ENCODE data around the gene KRT6C.

Gene KRT6C

DNA sequence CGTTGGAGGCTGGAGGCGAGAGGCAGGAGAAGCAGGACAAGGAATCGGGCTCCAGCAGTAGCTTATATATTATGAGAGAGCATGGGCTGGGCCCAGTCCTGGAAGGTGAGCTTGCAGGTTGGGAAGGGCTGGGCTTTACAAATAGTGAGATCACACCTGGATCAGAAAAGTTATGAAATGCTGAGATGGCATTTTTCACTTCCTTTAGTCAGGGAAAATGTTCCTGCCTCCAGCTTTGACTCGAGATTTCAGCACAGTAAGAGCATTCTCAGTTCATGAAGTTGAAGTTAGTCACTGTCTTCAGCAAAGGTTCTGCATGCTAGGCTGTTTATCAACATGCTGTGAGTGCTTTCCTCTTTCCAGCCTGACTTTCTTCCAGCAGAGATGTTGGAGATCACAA lies at the start of gene KRT6C:
Gene KRT6C, minus strand, starts transcription at position 38 of the 400 bp plus-strand sequence. CDS start 68 bp downstream, outside the sequence.
- H3K4me3 ChIP-seq (IDR thresholded peaks at IDR 0.05; ENCODE audit: insufficient read depth, low read depth, low read length): no peak within 1 kb of the TSS
- no peaks in the 10 kb centered on the region for H4K20me1 ChIP-seq (ENCODE audit: insufficient read depth)
- no peaks in the 10 kb centered on the region for H3K79me2 ChIP-seq (ENCODE audit: insufficient read depth, low read depth)
- H3K36me3 ChIP-seq (ENCODE audit: insufficient read depth): no peaks in the 10 kb centered on the region
- H3K4me1 ChIP-seq (ENCODE audit: low read depth, poor library complexity, severe bottlenecking): no peaks in the 10 kb centered on the region
- H3K27me3 ChIP-seq (ENCODE audit: insufficient read depth, low read depth): no peaks in the 10 kb centered on the region; the same call in 1 of the 2 replicates
- TF ChIP-seq, protein P1, sequence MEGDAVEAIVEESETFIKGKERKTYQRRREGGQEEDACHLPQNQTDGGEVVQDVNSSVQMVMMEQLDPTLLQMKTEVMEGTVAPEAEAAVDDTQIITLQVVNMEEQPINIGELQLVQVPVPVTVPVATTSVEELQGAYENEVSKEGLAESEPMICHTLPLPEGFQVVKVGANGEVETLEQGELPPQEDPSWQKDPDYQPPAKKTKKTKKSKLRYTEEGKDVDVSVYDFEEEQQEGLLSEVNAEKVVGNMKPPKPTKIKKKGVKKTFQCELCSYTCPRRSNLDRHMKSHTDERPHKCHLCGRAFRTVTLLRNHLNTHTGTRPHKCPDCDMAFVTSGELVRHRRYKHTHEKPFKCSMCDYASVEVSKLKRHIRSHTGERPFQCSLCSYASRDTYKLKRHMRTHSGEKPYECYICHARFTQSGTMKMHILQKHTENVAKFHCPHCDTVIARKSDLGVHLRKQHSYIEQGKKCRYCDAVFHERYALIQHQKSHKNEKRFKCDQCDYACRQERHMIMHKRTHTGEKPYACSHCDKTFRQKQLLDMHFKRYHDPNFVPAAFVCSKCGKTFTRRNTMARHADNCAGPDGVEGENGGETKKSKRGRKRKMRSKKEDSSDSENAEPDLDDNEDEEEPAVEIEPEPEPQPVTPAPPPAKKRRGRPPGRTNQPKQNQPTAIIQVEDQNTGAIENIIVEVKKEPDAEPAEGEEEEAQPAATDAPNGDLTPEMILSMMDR (conservative IDR thresholded peaks at IDR 0.05; ENCODE audit: low read depth, low read length): no peak
- H3K27ac ChIP-seq: no peak within 1 kb of the TSS
- no peak within 1 kb of the TSS for H3K9ac ChIP-seq
- no peak within 1 kb of the TSS for H3K4me2 ChIP-seq
- H2AFZ ChIP-seq (ENCODE audit: low read depth): no peak within 1 kb of the TSS

DNA sequence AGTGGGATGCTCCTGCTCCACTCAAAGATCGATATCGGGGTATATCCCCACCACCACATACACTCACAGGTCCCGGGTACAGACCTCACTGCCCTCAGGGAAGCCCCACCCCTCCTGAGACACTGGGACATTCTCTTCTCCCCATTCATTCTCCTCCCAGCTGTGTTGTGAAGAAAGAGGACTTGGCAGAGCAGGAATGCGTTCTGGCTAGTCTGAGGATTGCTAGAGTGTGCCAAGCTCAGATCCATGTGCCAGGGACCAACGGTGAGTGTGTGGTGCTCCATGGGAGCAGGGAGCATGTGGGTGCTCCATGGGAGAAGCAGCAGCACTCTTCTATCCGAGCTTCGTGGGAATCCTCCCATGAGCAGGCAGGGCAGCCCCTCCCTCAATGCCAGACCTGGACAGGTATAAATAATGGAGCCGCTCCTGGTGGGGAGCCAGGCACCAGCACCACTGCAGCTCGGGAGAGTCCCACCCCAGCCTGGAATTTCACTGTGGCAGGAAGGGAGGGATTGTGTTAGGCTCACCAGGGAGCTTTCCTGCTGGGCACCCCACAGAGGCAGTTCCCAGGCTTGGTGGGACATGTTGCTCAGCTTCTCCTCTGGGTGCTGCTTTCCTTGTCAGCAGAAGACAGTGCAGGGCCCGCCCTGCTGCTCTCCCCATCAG lies 48.9 kb upstream of the KRT6C start:
- Histone ChIP-seq H3K4me1 (ENCODE audit: low read depth, poor library complexity, severe bottlenecking) (no peaks in the 10 kb centered on the region), H3K27ac (no peak overlapping the region), H3K4me3 (IDR thresholded peaks at IDR 0.05; ENCODE audit: insufficient read depth, low read depth, low read length) (no peak overlapping the region), H3K27me3 (ENCODE audit: insufficient read depth, low read depth) (peaks cover 23% of the 10 kb centered on the region; the same call in 1 of the 2 replicates), H3K79me2 (ENCODE audit: insufficient read depth, low read depth) (no peaks in the 10 kb centered on the region), H2AFZ (ENCODE audit: low read depth) (no peak overlapping the region), H3K36me3 (ENCODE audit: insufficient read depth) (no peaks in the 10 kb centered on the region), H4K20me1 (ENCODE audit: insufficient read depth) (no peaks in the 10 kb centered on the region), H3K4me2 (no peak overlapping the region), H3K9ac (no peak overlapping the region)
- TF ChIP-seq, protein P1 (conservative IDR thresholded peaks at IDR 0.05; ENCODE audit: low read depth, low read length): no peak

DNA sequence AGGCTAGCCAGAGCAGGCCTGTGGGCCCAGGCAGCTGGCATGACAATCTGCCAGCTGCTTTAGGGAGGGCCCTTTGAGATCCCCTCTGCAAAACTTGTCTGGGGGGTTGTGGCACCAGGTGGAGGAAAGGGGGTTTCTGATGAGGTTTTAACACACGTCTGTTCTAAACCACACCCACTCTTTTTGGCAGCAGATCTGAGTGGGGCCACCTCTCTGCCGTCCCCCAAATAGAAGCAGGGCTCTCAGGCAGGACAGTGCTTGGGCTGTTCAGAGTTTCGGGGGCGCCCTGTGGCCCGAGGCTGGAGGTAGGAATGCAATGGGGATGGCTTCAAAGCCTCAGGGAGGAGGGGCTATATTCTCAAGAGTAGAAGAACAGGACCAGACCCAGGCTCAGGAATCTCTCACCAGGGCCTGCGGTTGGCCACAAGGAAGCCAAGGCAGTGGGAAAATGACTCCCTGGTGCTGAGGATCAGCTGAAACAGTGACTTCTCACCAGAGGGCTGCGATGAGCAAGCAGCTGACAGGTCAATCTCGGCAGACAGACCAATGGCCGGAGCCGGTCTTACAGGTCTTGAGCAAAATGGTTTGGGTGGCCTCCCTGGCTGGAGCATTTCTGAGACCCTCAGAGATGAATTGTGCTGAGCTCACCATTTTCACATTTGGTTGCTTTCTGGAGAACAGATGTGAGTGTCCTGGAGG lies 48.1 kb upstream of the KRT6C start:
- Histone ChIP-seq H3K4me1 (ENCODE audit: low read depth, poor library complexity, severe bottlenecking) (no peaks in the 10 kb centered on the region), H2AFZ (ENCODE audit: low read depth) (no peak overlapping the region), H3K9ac (no peak overlapping the region), H3K36me3 (ENCODE audit: insufficient read depth) (no peaks in the 10 kb centered on the region), H3K4me3 (IDR thresholded peaks at IDR 0.05; ENCODE audit: insufficient read depth, low read depth, low read length) (no peak overlapping the region), H3K79me2 (ENCODE audit: insufficient read depth, low read depth) (no peaks in the 10 kb centered on the region), H3K27me3 (ENCODE audit: insufficient read depth, low read depth) (peaks cover 23% of the 10 kb centered on the region; the same call in 1 of the 2 replicates), H4K20me1 (ENCODE audit: insufficient read depth) (no peaks in the 10 kb centered on the region), H3K27ac (no peak overlapping the region), H3K4me2 (no peak overlapping the region)
- TF ChIP-seq, protein P1 (conservative IDR thresholded peaks at IDR 0.05; ENCODE audit: low read depth, low read length): no peak

DNA sequence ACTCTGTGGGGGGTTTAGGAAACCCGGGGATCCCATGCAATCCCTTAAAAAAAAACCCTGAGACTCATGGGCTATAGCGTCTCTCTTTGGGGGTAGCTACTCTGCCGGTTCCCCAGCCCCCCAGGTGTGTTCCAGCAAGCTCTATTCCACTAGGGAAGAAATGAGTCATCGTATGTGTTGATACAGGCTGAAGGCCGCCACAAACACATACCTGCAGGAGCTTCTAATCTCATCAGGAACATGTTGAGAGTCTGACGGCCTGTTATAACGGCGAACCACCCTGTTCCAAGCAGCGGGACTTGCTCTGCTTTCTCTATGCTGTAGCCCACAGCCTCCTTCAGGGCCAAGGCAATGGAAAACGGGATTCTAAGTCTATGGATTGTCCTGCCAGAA lies 47.6 kb upstream of the KRT6C start:
- Histone ChIP-seq H3K36me3 (ENCODE audit: insufficient read depth) (no peaks in the 10 kb centered on the region), H2AFZ (ENCODE audit: low read depth) (no peak overlapping the region), H3K4me3 (IDR thresholded peaks at IDR 0.05; ENCODE audit: insufficient read depth, low read depth, low read length) (no peak overlapping the region)

More for the DNA sequence above, 47.6 kb upstream of the KRT6C start:
- no peaks in the 10 kb centered on the region for H3K79me2 ChIP-seq (ENCODE audit: insufficient read depth, low read depth)
- no peaks in the 10 kb centered on the region for H4K20me1 ChIP-seq (ENCODE audit: insufficient read depth)
- no peaks in the 10 kb centered on the region for H3K4me1 ChIP-seq (ENCODE audit: low read depth, poor library complexity, severe bottlenecking)
- H3K27ac ChIP-seq: no peak overlapping the region
- TF ChIP-seq, protein P1 (conservative IDR thresholded peaks at IDR 0.05; ENCODE audit: low read depth, low read length): no peak
- peaks cover 20% of the 10 kb centered on the region; the same call in 1 of the 2 replicates for H3K27me3 ChIP-seq (ENCODE audit: insufficient read depth, low read depth)
- H3K4me2 ChIP-seq: no peak overlapping the region
- H3K9ac ChIP-seq: no peak overlapping the region

Measured in KMS-11 (cell line).